ENCODE data around the gene HBA1.
"Not testable (repeated sequence)": the region's sequence is repeated elsewhere in the genome, so short reads cannot be mapped to it uniquely, and the experiment has no call there.

The HBA1 gene

GRCh38 chr16:211631-212180 is 35.2 kb downstream of the HBA1 start:
- not testable (repeated sequence) for DNase-seq

DNA sequence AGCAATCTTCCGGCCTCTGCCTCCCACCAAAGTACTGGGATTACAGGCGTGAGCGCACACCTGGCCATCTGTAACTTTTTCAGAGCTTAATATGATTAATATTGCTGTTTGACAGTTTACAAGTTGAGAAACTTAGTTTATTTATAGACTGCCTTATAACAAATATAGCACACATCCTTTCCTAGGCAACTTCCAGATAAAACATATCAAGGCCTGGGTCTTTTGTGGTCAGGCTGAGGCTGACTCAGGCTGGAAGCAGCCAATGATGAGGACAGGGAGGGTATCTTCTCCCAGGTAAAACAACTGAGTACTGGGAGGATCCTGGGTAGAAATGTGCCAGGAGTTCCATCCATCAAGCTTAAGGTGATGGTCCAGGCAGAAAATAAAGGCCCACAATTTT is 36.5 kb downstream of the HBA1 start:
- DNase-seq = no peak

GRCh38 chr16:220021-220420 is 43.5 kb downstream of the HBA1 start:
- no peak for DNase-seq
